OCI-LY3 (cell line): ENCODE measurements around the gene CNTNAP2.

ENCODE experiments used
- CTCF ChIP-seq: fragments of 200-600, 300-600 bp; sonication (generic); IDR thresholded peaks from 2 replicates; pipeline ENCODE4 v1.5.1; 2014; ENCODE audit warnings: antibody characterized with exemption, low read length, low read depth
- EZH2phosphoT487 ChIP-seq: fragments of 200-600 bp; shearing (Covaris generic); IDR thresholded peaks from 2 replicates; pipeline ENCODE4 v1.6.1; 2018; ENCODE audit warnings: antibody characterized with exemption, mixed run types, low read depth

- TF ChIP-seq CTCF: no peak
- no peak for TF ChIP-seq EZH2phosphoT487
These were observed 745.1 kb downstream of the CNTNAP2 start for GRCh38 chr7:146861701-146862100.
